Epithelial cell of esophagus (primary cell): Measurements from ENCODE around the gene SSBP4.

ENCODE experiments used
- DNase-seq: peaks from one replicate; pipeline ENCODE4 v3.0.0; 2010; ENCODE audit warnings: low read depth
- H3K4me3 ChIP-seq: 2 replicates; pipeline ENCODE4 v1.5.1; 2011; ENCODE audit warnings: mild to moderate bottlenecking, low read length, control low read depth
- TF ChIP-seq, protein P1 (sequence below): IDR thresholded peaks from 2 replicates; pipeline ENCODE4 v1.5.1; 2011; ENCODE audit warnings: low read depth, mild to moderate bottlenecking, low read length, control low read depth, inconsistent platforms; ENCODE audit not compliant: insufficient read depth; ENCODE audit errors: missing control alignments

SSBP4 gene

DNA sequence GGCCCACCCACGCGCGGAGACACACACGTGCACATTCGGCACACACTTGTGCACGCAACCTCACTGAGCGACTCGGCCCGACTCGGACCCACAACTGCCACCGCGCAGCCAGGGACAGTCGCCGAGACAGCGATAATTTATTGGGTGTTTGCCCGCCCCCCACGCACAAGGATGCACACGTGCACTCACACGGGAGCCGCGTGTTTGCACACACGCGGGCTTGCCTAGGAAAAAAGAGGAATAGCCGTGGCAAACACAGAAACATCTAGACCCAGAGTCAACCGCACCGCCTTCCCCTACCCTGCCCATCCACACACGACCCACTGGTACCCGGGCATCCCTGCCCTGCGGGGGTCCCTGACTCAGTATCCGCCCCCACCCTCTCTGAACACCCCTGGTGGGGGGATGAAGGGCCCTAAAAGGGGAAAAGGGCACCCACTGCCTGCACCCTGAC lies 1.1 kb upstream of the SSBP4 start:
- no peak overlapping the region for H3K4me3 ChIP-seq
- no peak for DNase-seq

DNA sequence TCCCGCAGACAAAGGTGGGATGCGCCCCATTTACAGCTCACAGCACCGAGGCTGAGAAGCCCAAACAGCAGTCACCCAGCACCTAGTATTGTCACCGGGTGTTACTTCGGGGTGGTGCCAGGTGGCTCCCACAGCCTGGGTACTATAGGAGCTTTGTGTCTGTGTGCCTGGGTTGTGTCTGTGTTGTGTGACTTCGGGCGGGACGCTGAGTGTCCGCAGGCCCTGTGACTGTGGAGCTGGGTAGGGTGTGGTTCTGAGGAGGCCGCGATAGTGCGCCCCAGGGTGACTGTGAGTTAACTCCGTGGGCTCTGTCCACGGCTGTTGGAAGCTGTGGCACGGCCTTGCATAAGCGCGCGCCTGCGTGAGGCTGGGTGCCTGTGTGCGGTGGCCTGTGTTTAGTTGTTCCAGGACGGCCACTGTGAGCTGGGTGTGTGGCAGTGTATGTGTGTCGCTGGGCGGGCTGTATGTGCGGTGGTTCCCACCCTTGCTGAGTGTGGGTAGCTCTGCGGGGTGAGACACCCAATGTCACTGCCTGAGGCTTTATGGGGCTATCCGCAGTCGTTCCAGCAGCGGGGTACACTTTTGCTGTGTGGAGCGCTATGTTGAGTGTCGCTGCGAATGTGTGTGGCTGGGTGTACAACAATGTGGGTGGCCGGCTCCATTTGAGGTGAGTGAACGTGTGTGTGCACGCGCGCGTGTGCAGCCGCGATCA lies 559 bp upstream of the SSBP4 start:
- TF ChIP-seq, protein P1, sequence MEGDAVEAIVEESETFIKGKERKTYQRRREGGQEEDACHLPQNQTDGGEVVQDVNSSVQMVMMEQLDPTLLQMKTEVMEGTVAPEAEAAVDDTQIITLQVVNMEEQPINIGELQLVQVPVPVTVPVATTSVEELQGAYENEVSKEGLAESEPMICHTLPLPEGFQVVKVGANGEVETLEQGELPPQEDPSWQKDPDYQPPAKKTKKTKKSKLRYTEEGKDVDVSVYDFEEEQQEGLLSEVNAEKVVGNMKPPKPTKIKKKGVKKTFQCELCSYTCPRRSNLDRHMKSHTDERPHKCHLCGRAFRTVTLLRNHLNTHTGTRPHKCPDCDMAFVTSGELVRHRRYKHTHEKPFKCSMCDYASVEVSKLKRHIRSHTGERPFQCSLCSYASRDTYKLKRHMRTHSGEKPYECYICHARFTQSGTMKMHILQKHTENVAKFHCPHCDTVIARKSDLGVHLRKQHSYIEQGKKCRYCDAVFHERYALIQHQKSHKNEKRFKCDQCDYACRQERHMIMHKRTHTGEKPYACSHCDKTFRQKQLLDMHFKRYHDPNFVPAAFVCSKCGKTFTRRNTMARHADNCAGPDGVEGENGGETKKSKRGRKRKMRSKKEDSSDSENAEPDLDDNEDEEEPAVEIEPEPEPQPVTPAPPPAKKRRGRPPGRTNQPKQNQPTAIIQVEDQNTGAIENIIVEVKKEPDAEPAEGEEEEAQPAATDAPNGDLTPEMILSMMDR: no peak
- DNase-seq: peak; percentile 24
- peak overlapping the region; percentile 39 for H3K4me3 ChIP-seq

More for the DNA sequence above, 1.1 kb upstream of the SSBP4 start:
- TF ChIP-seq, protein P1: no peak

DNA sequence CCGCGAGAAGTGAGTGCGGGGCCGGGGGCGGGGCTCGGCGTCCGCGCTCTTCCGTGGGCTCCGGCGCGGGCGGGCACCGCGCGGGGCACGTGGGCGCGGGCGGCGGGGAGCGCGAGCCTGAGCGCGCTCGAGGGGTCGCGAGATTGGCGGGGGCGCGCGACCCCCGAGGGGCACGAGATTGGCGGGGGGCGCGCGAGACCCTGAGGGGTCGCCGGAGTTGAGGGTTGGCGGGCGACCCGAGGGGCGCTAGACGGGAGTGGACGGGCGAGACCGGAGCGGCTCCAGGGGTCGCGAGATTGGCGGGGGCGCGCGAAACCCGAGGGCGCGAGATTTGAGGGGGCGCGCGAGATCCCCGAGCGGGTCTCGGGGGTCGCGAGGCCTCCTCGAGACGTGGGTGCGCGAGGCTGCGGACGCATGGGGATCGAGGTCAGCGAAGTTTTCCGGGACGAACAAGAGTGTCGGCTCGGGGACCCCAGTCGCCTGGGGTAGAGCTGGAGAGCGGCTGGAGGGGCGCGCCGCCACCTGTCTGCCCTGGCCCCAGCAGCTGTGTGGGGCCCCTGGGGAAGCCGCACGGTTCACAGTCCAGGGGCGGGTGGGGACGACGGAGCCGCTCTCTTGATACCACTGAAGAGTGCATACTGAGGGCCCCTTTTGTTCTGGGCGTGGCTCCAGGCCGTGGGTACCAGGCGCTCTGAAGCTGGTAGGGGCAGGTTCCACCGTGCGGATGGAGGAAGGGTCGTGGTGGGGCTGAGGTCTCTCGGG lies 682 bp downstream of the SSBP4 start:
- TF ChIP-seq, protein P1: no peak
- no peak for DNase-seq
- H3K4me3 ChIP-seq: peak overlapping the region; percentile 54

DNA sequence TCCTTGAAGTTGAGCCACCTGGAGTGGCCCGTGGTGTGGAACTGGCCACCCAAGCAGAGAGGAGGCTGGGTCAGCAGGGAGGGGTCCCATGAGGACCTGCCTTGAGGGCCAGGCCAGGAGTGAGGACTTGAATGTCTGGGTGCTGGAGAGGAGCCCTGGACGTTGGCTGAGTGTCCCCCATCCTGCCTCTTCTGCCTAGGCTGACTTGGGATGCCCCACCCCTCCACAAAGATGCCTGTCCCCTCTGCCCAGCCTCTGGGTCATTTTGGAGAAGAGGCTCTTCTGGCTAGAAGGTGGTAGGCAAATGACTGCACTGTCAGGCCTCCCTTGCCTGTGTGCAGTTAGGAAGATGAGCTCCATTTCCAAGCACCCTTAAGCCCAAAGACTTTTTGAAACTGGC lies 1.7 kb downstream of the SSBP4 start:
- TF ChIP-seq, protein P1: no peak
- DNase-seq: no peak
- no peak overlapping the region for H3K4me3 ChIP-seq

DNA sequence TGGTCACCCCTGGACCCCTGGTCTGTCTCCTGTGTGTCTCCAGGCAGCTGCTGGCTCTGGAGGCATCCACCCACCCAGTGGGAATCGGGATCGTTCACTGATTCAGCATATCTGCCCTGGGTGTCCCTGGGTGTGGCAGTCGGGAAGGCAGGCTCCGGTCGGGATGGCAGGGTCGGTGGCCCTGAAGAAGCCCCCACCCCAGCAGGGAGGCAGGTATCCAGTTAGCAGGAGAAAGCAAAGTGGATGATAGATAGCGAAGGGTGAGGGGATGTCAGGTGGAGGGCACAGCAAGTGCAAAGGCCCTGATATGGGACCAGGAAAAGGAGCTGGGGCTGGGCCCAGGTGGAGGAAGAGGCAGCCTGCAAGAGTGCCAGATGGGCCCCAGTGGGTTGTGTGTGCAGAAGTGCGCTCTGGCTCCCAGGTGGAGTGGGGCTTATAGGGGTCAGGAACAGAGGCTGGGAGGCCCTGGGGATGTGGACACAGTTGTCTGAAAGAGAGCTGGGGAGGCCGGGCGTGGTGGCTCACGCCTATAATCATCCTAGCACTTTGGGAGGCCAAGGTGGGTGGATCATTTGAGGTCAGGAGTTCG lies 2.3 kb downstream of the SSBP4 start:
- no peak for DNase-seq
- TF ChIP-seq, protein P1: no peak
- no peak overlapping the region for H3K4me3 ChIP-seq

DNA sequence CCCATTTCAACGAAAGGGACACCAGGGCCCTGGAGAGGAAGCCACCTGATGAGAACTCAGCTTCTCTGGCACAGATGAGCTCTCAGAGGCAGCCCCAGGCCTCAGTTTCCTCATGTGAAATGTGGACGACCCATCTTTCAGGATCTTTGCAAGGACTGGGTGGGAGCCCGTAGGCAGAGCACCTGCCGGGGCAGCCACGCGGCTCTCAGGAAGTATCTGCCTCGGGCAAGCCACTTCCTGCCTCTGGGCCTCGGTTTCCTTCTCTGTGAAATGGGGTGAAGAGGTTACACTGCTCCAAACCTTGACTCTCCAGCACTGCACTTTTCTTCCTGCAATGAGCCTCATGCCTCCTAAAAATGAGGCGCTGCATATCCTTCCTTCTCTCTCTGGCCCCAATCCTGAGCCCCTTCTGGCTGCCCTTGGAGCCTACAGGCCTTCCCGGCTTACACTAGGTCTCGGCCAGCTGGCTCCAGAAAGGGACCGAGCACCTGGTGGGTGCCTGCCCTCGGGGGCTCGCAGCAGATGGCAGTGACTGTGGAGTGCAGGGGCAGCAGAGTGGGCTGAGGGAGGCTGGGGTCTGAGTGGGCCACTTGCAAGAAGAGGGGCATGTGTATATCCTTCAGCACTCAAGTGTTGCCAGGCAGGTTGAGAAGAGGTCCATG lies 3.5 kb downstream of the SSBP4 start:
- TF ChIP-seq, protein P1: no peak
- H3K4me3 ChIP-seq: no peak overlapping the region
- no peak for DNase-seq
